Measurements from ENCODE around the gene COL4A1.

COL4A1 gene

DNA sequence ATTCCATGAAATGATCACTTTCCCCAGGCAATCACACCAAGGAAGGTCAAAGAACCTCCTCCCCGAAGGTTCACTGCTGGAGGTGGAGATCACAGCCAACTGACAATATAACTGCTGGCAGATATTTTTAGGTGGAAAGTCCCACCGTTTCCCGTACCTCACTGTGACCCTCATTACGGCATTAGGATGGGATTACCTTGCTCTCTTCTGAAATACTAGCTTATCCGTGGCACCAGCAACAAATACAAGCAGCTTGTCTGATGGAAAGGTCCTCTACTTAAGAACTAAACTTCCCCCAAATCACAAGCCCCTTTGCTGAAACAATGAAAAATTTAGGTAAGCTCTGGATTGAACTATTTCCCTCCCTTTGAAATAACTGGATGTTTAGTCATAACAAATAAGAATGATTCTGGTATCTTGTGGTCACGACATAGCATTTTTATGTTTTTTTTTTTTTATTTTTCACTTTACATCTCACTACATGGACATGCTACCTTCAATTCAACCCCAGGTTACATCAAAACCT, 178.9 kb downstream of the COL4A1 start:
- DNase-seq = no peak
- TF ChIP-seq GATA1 (IDR thresholded peaks at IDR 0.05; ENCODE audit: low read depth, low read length) = no peak
- no peak for TF ChIP-seq POLR2A (IDR thresholded peaks at IDR 0.05; ENCODE audit: low read length)

DNA sequence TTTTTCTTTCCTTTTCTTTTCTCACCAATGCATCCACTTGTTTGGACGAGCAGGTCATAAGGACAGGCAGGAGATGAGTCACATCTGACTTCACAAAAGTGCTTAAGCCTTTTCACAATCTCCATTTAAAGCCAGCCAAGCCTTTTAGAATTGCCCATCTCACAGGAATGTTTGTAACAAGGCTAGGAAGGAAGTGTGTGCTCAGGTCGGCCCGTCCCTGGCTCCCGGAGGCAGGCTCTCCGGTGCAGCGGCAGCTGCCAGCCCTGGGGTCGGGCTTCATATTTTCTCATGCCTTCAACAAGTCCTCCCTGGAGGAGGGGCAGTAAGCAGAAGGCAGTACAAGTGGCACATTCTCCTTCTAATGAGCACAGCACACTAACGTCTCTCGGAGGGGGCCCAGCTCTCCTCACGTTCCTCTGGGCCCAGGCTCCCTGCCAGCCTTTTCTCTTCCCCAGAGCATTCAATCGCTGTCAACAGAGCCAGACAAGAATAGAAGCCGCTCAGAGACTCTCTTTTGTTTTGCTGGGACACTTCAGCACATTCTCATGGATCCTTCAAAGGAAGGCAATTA, 180.5 kb downstream of the COL4A1 start:
- DNase-seq = no peak

DNA sequence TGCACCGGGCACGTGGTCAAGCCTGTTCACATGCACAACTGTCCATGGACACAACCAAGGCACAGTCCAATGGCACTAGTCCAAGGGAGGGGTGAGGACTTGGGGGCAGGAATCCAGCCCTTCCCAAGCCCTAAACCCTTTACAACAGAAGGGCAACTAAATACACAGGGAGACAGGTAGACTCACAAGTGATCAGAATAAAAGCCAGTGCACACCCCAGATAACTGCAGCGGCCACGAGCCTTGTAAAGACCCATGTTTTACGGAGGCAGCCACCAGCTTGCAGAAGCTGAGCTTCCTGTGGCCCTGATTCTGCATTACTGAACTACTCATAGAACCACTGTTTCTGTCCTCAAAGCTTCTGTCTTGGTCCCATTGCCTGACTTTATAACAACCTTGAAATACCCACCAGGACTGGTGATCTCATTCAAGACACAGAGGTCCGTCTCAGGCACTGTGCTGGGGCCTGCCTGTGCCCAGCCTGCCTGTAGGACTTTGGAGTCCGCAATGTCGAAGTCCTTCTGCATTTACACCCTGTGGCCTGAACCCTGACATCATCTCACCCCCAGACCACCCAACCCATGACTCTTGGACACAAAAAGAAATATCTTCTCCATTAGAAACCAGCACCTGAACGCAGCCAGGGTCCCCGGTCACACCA, 181.2 kb downstream of the COL4A1 start:
- TF ChIP-seq POLR2A (IDR thresholded peaks at IDR 0.05; ENCODE audit: low read length) (no peak), GATA1 (IDR thresholded peaks at IDR 0.05; ENCODE audit: low read depth, low read length) (no peak)
- no peak for DNase-seq

More for the DNA sequence above, 180.5 kb downstream of the COL4A1 start:
- TF ChIP-seq GATA1 (IDR thresholded peaks at IDR 0.05; ENCODE audit: low read depth, low read length) (no peak), POLR2A (IDR thresholded peaks at IDR 0.05; ENCODE audit: low read length) (no peak)

DNA sequence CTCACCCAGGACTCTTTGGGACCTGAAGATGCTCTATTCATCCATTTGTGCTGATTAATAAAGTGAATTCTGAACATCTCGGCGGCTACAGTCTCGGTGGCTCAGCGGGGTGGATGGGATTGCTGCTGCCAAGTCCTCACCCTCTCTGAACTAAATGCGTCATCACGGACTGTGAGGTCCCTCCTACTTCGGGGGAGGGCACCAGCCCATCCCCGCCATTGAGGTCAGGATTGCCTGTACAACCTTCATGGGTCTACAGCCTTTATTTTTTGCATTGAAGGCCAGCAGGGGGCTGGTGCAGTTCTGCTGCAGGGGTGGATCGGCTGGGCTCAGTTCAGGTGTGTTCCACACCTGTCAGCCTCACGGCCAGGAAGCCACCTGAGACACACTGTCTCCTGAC, 181.8 kb downstream of the COL4A1 start:
- DNase-seq = no peak

DNA sequence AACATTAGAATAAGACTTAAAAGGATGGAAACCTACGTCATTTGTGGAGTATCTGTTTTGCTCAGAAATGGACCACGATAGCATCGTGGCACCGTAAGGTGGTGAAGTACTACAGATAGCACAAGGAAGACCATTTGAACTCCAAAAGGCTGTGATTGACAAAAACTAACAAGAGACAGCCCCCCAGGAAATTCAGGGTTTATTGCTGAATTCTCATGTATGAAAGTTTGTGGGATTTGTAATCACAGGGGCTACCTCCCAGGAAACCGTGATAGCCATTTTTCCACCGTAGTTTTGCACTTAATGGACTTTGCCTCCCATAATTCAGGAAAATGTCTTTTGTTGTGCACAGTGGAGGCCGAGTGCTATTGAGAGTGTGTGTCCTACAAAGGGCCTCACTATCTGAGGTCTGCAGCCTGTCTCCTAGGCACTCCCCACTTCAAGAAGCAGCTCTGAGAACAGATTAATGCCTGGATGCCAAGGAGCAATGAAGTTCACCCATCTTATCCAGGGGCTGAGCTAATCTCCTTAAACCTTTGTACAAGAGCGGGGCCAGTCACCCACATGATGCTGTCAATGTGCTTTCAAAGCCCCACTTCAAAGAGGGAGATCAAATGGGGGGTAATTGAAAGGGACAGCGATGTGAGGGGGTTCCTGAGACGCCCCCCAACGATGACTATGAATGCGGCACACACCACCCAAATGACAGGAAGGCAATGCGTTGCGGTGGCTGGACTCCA, 182.6 kb downstream of the COL4A1 start:
- no peak for TF ChIP-seq GATA1 (IDR thresholded peaks at IDR 0.05; ENCODE audit: low read depth, low read length)
- no peak for TF ChIP-seq POLR2A (IDR thresholded peaks at IDR 0.05; ENCODE audit: low read length)
- DNase-seq = no peak

More for the DNA sequence above, 181.8 kb downstream of the COL4A1 start:
- TF ChIP-seq GATA1 (IDR thresholded peaks at IDR 0.05; ENCODE audit: low read depth, low read length) (no peak), POLR2A (IDR thresholded peaks at IDR 0.05; ENCODE audit: low read length) (no peak)

DNA sequence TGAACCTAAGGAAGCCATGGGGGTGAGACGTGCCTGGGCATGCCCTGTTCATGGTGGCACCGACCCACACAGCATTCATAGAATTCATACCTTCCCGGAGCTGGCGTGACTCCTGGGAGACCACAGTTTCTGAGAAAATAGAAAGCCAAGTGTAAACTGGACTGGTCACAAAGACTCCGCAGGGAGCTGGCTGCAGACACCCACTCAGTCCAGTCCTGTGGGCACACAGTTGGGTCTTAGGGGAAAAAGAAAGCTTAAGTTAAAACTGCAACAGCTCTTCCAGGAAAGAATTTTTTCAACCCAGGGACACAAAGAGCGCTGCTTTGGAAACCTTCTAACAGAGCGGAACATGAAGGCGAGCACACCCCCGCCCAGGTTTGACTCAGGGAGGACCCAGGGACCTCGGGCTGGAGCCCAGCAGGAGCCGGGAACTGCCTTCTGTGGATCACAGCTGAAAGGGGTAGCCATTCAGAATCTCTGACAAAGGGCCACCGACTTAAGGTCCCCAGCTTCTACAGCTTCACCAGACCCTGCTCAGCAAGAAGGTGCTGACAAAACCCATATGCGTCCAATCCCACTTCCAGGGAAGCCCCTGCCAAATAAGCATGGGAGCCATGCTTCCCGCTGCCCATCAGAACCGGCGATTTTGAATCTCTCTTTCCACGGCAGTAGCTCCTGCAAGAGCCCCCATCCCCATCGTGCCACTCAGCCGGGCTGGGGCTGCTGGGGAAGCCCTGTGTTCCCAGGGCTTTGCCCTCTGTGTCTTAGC, 183.7 kb downstream of the COL4A1 start:
- no peak for TF ChIP-seq GATA1 (IDR thresholded peaks at IDR 0.05; ENCODE audit: low read depth, low read length)
- no peak for DNase-seq

DNA sequence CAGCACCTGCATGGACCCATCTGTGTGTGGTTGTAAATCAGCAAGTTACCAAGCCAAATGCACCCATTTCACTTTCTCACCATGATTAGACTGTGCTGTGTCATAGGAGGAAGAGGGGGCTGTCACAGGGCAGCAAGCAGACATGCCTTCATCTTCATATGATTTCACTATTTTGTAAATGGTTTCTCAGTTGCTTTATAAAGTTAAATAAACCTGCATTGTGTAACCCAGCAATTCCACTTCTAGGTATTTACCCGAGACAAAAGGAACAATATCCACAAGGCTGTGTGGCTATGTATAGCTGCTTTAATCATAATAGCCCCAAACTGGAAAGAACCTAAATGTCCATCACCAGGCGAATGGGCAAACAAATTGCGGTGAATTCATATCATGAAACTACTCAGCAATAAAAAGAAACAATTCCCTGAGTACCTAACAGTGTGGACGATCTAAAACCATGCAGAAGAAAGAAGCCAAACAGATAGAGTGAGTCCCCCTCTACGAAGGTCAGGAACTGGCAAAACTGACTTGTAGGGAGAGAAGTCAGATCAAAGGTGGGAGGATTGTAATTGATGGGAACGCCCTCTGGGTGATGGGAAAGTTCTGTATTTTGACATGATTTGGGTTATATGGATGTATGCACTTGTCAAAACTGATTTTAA, 185.4 kb downstream of the COL4A1 start:
- TF ChIP-seq POLR2A (IDR thresholded peaks at IDR 0.05; ENCODE audit: low read length) (no peak), GATA1 (IDR thresholded peaks at IDR 0.05; ENCODE audit: low read depth, low read length) (no peak)

DNA sequence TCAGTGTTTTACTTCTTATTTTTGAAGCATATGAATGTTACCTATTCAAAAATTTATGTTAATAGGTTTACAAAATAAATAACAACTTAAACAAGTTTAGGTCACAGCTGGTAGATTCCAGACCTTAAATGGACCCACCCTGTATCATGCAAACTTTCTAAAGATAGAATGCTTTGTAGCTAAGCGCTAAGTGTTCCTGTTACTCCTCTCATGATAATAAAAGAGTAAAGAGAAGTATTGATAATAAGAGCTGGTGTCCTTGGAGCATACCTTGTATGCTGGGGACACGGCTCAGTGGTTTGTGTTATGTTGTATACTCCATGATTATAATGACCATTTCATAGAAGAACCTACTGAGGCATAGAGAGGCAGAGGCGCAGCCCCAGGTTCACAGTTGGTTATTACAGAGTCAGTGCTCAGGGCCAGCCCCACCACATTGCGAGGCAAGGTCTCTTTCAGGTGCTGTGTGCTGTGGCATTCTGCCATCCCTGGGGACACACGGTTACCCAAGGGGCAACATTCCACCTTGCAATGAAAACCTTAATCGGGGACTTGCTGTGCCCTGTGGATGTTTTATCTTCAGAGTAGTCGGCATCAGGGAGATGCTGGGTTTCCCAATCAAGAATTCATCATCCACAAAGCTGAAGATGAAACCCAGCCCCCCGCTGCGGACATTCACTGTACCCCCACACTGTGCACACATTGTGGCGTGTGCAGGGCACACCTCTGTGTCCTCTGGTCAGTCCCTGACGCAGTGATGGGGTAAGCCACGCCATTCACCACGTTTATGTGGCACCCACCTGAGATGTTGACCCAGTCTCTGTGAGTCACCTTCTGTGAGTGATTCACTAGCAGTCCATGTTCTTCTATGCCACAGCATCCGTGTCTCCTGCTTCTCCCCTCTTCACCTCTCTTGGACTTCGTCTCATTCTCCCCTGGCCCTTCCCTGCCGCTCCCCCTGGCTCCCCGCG, 186.7 kb downstream of the COL4A1 start:
- no peak for TF ChIP-seq POLR2A (IDR thresholded peaks at IDR 0.05; ENCODE audit: low read length)
- no peak for TF ChIP-seq GATA1 (IDR thresholded peaks at IDR 0.05; ENCODE audit: low read depth, low read length)
- DNase-seq = no peak

More for the DNA sequence above, 185.4 kb downstream of the COL4A1 start:
- no peak for DNase-seq

DNA sequence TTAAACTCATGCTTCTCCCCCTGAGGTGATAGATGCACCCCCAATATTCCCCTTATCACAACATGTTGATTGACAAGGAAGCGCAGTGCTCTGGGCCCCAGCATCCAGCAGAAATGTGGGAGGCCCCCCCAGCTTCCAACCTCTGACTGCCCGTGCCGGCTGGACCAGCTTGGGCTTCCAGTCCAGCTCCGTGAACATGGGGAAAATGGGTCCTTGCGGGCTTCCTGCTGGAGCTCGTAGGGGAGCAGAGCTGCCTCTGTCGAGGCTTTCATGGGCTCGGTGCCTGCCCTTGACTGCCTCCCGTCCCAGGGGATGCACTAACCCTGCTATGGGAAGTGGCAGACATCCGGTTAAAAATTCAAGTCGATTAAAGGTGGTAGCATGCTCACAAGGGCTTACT, 188.9 kb downstream of the COL4A1 start:
- no peak for TF ChIP-seq POLR2A (IDR thresholded peaks at IDR 0.05; ENCODE audit: low read length)
- no peak for TF ChIP-seq GATA1 (IDR thresholded peaks at IDR 0.05; ENCODE audit: low read depth, low read length)
- DNase-seq = no peak

DNA sequence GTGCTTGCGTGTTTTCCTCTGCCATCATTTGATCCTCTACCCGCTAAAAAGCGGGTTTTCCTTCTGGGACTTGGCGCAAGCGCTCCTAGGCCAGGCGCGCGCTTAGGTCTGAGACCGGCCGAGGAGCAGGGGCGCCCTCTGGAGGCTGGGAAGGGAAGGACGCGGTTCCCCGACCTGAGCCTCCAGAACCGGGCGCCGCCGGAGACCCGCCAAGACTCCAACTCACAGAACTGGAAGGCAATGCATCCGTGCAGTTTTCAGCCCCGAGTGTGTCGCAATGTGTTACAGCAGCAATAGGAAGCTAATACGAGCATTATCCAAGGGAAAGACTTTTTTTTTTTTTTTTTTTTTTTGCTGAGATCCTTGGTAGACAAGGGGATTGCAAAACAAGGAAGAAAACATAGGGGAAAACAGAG, 190.9 kb downstream of the COL4A1 start:
- peak; percentile 62 to 78 for DNase-seq
- no peak for TF ChIP-seq POLR2A (IDR thresholded peaks at IDR 0.05; ENCODE audit: low read length)
- TF ChIP-seq GATA1 (IDR thresholded peaks at IDR 0.05; ENCODE audit: low read depth, low read length) = no peak

DNA sequence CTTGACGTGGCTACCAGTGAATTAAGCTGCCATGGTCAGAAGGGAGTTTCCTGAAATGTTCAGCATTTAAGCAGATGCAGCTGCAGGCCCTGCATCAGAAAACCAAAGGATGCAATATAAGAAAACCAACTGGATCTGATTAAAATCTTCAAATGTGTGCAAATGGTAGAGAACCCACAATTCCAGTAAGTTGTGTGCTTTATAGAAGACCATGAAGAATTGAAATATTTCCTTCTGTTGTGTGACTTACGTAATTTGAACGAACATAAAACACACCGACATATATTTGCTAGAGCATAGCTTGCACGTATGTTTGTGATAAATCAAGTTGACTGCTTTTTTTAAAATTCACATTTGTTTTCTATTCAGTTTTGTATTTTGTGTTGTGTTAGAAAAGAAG, 191.4 kb downstream of the COL4A1 start:
- TF ChIP-seq GATA1 (IDR thresholded peaks at IDR 0.05; ENCODE audit: low read depth, low read length) = no peak
- TF ChIP-seq POLR2A (IDR thresholded peaks at IDR 0.05; ENCODE audit: low read length) = no peak
- DNase-seq = no peak

DNA sequence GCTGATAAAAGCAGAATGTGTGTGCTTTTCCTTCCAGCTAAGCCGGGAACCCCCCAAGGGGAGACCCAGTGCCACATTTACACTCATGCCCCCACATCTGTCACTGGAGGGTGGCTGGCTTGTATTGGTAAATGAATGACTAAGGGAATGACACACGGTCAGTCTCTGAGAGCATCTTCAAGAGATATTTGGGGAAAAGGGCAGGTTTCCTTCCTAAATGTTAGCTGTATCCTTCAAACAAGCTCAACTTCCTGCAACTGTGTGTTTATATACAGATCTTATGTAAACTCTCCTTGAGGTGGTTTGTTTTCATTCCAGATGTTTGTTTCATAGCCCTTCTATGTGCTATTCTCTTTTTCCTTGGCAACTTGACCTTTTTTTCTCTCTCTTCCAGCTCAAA, 192.6 kb downstream of the COL4A1 start:
- TF ChIP-seq GATA1 (IDR thresholded peaks at IDR 0.05; ENCODE audit: low read depth, low read length) (no peak), POLR2A (IDR thresholded peaks at IDR 0.05; ENCODE audit: low read length) (no peak)
- no peak for DNase-seq
